Fibroblast of gingiva (primary cell): Measurements from ENCODE around the gene ESYT3.
"Not testable (repeated sequence)": the region's sequence is repeated elsewhere in the genome, so short reads cannot be mapped to it uniquely, and the experiment has no call there.

Experiments used
- DNase-seq: peaks from one replicate; pipeline ENCODE4 v3.0.0-alpha.2; 2011; ENCODE audit warnings: low read depth

Gene ESYT3

DNA sequence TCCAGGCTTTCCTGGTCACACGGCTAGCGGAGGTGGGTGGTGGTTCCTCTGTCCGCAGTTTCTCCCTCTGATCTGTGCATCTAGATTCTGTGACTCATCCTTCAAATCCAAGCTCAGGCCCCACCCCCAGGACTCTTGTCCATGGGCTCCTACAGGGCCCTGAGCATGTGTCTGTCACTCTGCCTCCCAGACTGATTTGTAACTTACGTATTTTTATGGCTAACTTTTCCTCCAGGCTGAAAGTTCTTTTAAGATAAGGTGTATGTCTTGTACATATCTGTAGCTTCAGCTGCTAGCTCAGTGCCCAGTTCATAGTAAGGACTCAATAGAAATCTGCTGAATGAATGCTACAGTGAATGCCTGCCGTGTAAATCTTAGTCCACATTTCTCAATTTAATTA lies 8.0 kb downstream of the ESYT3 start:
- peak; percentile 13 for DNase-seq

DNA sequence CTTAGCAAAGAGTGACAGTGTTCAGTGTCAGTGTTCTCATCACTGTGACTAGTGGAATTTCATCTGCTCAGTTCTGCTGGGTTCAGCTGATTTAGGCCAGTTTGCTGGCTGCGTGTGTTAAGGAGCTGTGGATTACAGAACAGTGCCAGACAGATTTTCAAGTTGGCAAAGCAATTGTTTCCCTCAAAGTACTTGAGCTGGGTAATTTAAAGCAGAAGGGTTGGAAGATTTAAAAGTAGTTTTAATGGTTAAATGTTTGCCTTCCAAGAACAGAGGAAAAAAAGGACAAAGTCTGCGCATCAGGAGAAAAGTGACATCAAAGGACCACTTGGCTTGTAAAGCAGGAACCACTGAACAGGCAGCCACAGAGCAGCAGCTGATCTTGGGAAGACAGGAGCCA lies 8.7 kb downstream of the ESYT3 start:
- no peak for DNase-seq

DNA sequence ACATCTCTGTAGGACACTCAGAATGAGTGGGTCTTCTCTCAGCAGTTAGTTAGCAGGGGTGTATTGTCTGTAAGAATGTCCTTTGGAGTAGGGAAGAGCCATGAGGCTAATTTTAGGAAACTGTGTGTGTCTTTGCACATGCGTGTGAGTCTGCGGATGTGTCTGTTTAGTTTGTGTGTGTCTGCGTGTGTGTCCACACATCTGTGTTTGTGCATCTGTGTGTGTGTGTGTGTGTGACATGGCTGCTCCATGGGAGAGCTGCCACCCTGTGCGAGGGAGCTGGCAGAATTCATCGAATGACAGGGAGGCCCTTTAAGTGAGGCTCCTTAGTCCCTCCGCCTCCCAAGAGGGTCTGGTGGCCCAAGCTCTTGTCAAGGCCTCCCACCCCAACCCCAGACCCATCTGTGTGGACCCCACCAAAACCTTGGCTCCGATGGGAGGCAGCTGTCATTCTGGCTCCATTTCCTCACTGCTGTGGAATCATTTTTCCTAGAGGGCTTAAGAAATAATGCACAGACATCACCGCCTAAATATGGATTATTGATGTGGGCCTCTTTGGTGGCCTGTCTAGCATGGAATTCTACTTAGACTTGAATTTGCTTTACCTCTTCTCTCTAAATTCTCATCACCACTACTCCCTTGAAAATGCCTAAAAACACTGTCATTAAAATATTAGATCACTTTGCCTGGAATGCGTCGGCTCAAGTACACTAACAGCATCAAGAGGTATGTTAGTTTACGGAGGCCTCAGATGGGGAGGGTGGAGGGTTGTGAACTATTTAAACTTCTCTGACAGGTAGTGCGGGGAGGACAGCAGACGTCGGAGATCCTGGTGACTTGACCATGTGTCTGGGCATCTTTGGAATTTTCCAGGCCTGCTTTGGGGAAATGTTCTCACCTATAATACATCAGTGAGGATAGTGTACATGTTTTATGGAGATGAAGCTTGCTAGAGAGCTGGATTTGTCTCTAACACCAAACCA lies 9.4 kb downstream of the ESYT3 start:
- DNase-seq = no peak

DNA sequence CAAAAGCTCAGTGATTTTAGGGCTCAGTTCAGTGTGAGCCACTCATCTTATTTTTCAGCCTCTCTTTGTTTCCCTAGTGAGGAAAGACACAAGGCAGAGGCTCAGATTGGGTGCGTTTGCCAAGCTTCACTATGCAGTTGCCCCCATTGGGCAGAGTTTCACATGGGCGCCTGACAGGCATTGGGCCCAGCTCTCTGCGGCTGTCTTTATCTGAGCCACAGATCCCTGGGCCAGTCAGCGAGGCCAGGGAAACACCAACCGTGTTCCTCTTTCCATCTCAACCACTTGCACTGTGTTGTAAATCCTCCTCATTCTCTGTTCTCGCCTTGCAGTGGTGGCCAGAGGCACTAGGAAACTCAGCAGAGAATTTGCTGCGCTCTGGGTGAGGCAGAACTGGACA lies 10.8 kb downstream of the ESYT3 start:
- DNase-seq = no peak

DNA sequence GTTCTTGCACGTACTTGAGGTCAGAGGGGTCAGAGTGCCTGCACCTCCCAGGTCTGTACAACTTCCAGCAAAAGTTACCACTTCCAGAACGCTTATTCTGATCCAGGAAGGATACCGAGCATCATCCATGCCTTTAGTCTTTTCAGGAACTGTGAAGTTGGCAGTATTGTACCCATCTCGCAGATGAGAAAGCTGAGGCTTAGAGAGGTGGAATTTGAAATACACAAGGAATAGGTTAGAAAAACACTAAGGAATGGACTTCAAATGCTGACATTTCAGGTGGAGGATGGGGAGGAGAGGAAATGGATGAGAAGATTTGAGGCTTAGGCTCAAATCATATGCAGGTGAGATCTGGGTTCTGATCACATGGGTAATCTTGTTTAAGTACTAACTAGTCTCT lies 11.2 kb downstream of the ESYT3 start:
- DNase-seq = no peak

DNA sequence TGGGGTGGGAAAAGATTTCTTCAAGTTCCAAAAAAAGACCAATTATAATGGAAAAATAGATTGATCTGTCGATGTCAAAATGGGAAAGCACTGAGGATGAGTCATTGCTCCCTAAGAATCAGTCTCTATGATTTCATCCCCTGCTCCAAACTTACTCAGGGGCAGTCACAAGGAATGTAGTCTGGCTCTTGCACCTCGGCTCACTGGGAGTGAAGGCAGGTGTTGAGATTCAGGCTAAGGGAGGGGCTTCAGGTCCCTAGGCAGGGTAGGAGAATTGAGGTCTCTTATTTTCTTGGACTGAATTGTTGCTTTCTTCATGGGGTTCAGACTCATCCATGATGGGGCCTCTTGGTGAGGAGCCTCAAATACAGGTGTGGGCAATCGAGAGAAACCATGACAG lies 14.2 kb downstream of the ESYT3 start:
- no peak for DNase-seq

DNA sequence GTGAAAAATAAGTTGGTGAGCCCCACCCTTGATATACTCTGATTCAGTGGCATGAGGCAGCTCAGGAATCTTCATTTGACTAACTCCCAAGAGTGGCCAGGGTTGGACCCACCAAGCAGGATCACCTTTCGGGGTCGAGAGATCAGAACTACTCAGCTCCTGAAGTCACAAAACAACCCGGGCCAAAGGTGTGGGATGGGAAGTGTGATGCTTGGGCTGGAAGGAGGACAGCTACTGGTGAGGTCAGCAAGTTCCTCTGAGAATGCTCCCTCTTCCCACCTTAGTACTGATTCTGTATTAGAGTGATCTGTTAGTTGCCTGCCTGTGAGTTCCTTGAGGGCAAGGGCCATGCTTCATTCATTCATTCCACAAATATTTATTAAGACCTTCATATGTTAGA lies 15.1 kb downstream of the ESYT3 start:
- DNase-seq = no peak

DNA sequence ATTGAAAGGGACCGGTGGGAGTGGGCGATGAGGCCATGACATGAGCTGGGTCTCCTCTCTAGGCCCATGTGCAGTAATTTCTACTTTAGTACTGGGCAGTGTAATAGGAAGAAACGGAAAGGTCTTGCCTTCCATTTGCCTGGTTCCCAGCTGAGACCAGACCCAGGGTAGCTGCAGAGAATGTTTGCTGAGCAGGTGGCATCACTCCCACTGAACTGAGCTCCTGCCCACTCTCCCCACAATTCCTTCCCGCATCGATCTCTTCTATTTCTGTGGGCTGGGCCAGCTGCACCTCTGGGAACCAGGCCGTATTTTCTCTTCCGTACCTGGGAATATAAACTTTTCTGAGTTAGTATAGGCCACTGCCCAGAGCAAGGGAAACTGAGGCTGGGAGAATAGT lies 15.8 kb downstream of the ESYT3 start:
- no peak for DNase-seq

DNA sequence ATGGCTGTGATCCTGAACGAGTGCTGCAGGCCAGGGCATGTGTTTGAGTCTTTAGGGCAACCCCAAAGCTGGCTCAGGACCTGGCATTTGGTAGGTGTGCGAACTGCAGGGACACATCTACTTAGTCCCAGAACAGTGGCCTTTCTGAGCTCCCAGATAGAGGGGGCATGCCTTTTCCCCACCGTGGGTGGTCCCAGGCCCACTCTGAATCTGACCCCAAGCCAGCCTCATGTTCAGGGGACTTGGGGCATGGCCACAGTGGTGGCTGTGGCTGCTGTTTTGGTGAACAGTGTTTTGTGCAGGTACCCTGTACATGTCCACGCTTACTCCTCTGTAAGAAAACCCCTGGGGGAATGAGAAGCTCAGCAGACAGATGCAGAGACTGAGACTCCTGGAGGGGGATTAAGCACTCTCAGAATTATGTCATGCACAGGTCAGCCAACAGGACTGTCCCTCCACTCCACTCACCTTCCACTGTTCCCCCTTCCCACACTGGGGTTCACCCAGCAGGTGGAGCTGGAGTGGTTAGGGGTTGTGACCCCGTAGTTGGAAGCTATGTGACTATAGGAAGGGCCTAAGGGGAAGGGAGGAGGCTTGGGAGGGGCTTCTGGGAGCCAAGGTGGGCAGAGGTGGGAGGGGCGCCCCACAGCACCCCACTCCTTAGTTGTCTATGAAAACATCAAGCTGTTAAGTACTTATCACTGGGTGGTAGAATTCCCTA lies 16.4 kb downstream of the ESYT3 start:
- DNase-seq = no peak

DNA sequence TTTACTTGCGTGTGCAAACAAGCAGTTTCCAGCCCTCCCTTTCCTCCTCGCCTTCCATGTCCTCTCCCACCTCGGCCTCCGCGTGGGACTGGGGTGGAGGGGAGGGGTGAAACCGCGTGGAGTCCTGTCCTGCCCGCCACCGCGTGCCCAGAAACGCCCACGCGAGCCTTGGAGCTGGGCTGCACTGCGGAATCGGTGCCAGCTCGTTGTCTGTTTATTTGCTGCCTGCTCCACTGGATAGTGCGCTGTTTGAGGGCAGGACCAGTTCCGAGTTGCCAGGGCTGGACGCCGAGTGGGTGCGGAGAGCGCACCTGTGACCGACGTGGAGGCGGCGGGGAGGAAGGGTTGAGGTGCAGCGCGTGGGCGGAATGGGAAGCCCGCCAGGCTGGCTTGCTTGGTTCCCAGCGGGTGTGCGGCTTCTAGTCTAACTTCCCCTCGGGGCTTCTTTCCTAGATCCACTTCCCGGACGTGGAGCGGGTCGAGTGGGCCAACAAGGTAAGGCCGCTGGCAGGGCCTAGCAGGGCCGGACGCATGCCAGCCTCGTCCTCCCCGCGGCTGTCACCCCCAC lies 17.3 kb downstream of the ESYT3 start:
- no peak for DNase-seq

DNA sequence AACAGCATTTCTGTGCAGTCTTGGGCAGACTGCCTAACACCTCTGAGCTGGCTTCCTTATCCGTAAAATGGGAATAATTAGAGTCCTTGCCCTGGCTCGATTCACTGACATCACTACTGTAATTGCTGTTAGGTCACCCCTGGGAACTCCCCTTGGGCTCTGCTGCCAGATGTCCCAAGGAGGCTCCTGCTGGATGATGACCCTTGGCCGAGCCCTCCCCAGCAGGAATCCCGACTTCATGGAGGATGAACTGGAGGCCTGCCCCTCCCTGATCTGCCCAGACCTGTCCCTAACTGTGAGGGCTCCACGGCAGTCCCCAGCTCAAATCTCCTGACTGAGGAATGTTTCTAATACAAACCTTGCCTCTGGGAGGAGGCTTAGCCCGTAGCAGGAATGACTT lies 18.0 kb downstream of the ESYT3 start:
- no peak for DNase-seq

DNA sequence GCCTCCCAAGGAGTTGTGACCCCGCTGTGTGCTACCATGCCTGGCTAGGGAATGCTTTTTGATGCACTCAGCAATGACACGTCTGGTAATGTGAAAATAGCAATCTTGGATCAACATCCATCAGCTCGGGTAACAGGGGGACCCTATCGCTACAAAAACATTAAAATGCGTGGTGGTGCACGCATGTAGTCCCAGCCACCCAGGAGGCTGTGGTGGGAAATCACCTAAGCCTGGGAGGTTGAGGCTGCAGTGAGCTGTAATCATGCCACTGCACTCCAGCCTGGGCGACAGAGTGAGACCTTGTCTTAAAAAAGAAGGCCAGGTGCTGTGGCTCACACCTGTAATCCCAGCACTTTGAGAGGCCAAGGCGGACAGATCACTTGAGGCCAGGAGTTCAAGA lies 19.5 kb downstream of the ESYT3 start:
- not testable (repeated sequence) for DNase-seq

DNA sequence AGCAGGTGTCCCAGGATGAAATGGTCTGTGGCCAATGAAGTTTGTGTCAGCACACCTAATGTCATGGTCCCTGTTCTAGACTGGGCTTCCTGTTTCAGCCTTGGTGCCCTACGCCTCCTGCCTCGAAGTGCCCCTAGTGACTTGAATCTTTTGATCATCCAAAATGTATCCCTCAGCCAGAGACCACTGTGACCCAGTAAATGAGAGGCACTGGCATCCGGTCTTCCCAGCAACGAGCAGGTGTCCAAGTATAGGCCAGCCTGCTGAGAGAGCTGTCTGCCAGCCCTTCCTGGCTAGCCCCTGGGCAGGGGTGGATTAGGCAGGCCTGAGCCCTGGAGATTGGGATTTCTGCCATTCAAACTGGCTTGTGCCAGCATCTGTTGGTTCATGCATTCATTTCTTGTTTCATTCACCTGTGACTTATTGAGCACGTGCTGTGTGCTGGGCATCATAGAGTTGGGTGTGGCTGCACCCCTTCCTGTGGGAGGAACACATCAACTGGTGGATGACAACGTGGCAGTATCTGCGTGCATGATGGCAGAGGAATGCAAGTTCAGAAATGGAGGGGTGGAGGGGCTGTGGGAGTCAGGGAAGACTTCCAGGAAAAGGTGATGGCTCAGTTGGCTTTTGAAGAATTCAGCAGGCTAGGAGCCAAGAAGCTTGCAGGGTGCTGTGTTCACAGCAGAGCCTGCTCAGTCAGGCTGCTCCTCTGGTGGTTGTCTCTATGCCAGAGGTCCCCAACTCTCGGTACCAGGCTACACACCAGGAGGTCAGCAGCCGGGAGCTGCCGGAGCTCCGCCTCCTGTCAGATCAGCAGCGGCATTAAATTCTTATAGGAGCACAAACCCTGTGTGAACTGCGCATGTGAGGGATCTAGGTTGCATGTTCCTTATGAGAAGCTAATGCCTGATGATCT lies 21.6 kb downstream of the ESYT3 start:
- no peak for DNase-seq

DNA sequence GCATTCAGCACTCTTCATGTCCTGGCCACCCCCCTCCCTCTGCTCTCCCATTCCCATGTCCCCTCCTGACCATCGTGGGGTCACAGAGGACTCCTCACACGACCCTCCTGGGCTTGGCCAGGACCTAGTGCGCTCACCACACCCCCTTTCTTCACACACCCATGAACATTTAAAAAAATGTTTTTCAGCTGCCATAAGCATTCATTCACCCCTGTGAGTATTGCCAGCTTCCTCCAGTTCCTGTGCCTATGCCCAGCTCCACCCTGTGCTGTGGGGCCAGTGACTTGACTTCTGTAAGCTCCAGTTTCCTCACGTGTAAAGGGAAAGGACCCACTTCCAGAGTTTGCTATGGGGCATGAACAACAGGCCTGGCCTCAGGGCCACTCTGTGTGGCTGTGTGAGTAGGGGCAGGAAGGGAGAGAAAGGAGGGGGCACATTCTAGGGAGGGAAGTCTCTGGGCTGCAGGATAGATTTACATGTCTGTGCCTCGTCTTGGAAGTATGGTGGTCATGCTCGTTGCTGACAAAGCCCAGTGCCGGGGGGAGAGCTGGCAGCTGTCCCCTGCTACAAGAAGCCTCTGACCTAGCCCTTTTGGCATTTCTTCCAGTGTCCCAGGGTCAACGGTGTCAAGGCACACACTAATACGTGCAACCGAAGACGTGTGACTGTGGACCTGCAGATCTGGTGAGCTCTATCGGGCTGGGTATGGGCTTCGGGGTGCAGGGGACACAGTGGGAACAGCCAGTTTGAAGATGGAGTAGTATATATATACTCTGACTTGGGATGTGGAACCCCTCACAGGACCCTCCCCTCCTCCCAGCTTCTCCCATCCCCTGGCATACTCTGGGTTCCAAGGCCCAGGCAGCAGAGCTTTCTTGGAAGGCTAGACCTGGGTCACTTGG lies 22.8 kb downstream of the ESYT3 start:
- DNase-seq = no peak

DNA sequence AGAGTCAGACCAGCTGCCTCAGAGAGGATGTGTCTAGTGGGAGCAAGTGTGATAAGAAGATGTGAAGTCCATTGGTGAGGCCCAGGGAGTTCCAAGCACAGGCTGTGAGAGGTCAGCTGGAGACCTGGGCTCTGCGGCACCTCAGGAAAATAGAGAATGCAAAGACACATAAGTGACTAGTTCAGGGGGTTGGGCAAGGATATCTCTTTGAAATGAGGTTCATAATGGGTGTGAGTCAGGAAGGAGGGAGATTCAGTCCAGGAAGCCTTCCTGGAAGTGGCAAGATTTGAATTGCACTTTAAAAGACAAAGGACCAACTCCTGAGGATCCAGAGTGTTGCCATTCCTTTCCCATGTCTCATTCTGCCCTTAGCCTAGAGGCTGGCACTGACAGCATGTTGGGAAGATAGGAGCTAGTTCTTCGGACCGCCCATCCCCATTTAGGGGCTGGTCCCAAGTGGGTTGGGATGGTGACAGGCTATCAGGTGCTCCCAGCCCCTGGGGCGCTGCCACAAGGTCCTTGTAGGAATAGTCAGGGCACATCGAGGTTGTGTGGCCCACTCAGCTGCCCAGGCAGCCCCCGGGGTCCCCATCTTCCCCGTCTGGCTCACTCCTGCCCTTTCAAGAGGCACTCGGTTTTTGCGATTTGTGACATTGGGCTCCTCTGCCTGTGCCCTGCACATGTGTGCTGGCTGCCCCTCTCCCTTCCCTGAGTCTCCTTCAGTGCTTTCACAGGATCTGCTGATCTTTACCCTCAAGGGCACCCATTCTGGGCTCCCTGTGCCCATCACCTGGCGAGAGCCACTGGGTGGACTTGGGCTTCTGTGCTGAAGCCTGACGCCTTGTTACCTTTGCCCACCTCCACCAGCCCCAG lies 23.7 kb downstream of the ESYT3 start:
- DNase-seq = no peak

DNA sequence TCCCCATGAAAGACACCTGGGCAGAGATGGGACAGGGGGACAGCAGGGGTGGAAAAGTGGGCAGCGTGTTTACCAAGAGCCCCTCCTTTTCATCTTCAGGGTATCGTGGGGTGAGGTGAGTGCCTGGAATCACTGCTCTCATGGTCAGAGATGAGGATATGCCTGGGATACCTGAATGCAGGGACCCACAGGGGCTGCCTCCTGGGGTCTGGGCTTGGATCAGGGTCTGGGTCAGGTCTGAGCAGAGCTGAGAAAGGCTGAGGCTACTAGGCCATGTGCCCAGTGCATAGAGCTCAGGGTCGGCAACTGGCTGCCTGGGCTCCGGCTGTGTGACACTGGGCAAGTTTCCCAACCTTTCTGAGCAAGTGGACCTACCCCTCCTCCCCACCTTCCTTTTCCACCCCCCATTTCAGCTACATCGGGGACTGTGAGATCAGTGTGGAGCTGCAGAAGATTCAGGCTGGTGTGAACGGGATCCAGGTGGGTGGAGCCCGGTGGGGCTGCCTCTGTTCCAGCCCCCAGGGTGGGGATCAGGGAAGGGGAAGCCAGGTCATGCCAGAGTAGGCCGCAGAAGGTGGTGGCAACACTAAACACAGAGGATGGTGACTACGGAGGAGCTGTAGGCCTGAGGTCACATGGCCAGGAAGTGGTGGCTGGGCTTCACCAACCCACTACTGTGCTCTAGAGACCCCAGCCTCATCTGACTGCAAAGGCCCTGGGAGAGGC lies 24.5 kb downstream of the ESYT3 start:
- no peak for DNase-seq

DNA sequence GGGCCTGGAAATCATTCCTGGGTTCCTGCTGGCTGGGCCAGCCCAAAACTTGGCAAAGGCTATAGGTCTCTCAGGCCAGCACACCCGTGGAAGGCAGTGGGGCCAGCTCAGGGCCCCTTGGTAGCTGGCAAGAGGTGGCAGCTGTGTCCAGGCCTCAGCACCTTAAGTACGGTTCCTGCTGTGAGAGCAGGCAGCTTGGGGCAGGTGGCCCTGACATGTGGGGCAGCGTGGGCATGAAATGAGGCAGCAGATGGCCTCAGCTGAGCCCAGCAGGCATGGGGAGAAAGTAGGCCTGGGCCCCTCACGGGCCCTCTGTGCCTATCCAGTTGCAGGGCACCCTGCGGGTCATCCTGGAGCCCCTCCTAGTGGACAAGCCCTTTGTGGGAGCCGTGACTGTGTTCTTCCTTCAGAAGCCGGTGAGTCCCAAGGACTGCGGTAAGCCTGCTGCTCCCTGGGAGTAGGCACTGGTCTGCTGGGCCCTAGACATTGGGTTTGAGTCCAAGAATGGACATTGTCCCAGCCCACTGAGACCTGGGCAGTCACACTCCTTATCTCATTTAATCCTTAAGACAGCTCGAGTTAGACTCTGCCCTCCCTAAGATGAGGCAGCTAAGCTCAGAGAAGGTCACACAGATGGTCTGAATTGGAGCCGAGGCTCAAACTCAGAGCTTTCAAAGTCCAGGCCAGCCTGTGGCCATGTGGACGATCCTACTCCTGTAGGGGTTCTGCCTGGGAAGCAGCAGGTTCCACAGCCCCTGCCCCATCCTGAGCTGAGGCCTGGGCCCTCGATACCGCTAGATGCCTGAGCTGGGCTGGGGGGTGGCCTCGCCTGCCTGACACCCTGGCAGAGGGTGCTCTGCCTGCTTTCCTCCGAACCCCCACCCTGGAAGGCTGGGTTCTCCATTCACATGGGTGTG lies 25.5 kb downstream of the ESYT3 start:
- DNase-seq = no peak
